ENCODE results near the gene C5orf52. TPM values are rescaled to one million over a fixed set of nuclear protein-coding genes. Genes with fewer than 3 reads are reported as not detected.

Gene C5orf52
- total and polyA plus RNA-seq, 2 donors (not counting 3 experiments of a cell fraction or from before 2014, with no cell fraction given) = not detected

- no peak overlapping the region for H3K9ac ChIP-seq (replicated peaks; ENCODE audit: extremely low read depth, insufficient read depth, low read length)
- H4K20me1 ChIP-seq (replicated peaks; ENCODE audit: control insufficient read depth, extremely low read depth, insufficient read depth, low read length) = no peaks in the 10 kb centered on the region
- H2AFZ ChIP-seq (ENCODE audit: low read depth, low read length) = no peak overlapping the region
- H3K27ac ChIP-seq (ENCODE audit: insufficient read depth, low read depth, low read length) = no peak overlapping the region
- no peak for TF ChIP-seq JUN (IDR thresholded peaks at IDR 0.05; ENCODE audit: borderline replicate concordance, insufficient read depth, insufficient read length, low read depth)
- TF ChIP-seq EZH2 (IDR thresholded peaks at IDR 0.05; ENCODE audit: borderline replicate concordance, low read depth, low read length, severe bottlenecking) = no peak
- ChIA-PET POLR2A (no interaction called here), CTCF (no interaction called here)
- intact Hi-C loops (cut with micrococcal nuclease) (no loop called here), dilution Hi-C loops (cut with MboI; ENCODE audit: extremely low pct_ligation_motif_present, low sequenced_read_pairs) (no loop called here)
- H3K79me2 ChIP-seq (ENCODE audit: control insufficient read depth, insufficient read depth, low read length) = no peaks in the 10 kb centered on the region
- no peaks in the 10 kb centered on the region for H3K36me3 ChIP-seq (ENCODE audit: control insufficient read depth in 2 of 2, extremely low read depth in 1 of 2, insufficient read depth in 2 of 2, low read length in 2 of 2)
- no peaks in the 10 kb centered on the region for H3K4me1 ChIP-seq (ENCODE audit: control insufficient read depth, extremely low read depth, insufficient read depth, low read length)
- FAIRE-seq = no peak
- no peaks in the 10 kb centered on the region for H3K9me1 ChIP-seq (replicated peaks; ENCODE audit: control insufficient read depth, extremely low read depth, insufficient read depth, low read length)
- DNase-seq (ENCODE audit: low read depth, low spot score) = no peak
- no TSS peak for BruUV-seq (replicated peaks)
- H3K4me2 ChIP-seq (ENCODE audit: insufficient read depth, low read length) = no peak overlapping the region
- H3K4me3 ChIP-seq (replicated peaks in 1 of 3; ENCODE audit: insufficient read depth in 1 of 3, low read depth in 1 of 3, low read length in 3 of 3) = no peak overlapping the region
- peaks cover 0 to under 1% of the 10 kb centered on the region in 2 experiments for H3K27me3 ChIP-seq (ENCODE audit: control insufficient read depth in 2 of 2, insufficient read depth in 2 of 2, low read length in 2 of 2)
- no peaks in the 10 kb centered on the region for H3K9me3 ChIP-seq (replicated peaks; ENCODE audit: control insufficient read depth, insufficient read depth, low read length)
Measured at GRCh38 chr5:157657516-157657915, 13.8 kb upstream of the C5orf52 start.

- Histone ChIP-seq H3K4me1 (ENCODE audit: control insufficient read depth, extremely low read depth, insufficient read depth, low read length) (no peaks in the 10 kb centered on the region), H3K27me3 (ENCODE audit: control insufficient read depth in 2 of 2, insufficient read depth in 2 of 2, low read length in 2 of 2) (peaks cover 0 to 2% of the 10 kb centered on the region in 2 experiments), H3K9ac (replicated peaks; ENCODE audit: extremely low read depth, insufficient read depth, low read length) (no peak overlapping the region), H3K9me1 (replicated peaks; ENCODE audit: control insufficient read depth, extremely low read depth, insufficient read depth, low read length) (no peaks in the 10 kb centered on the region), H3K4me2 (ENCODE audit: insufficient read depth, low read length) (no peak overlapping the region), H3K9me3 (replicated peaks; ENCODE audit: control insufficient read depth, insufficient read depth, low read length) (no peaks in the 10 kb centered on the region), H3K36me3 (ENCODE audit: control insufficient read depth in 2 of 2, extremely low read depth in 1 of 2, insufficient read depth in 2 of 2, low read length in 2 of 2) (no peaks in the 10 kb centered on the region), H3K27ac (ENCODE audit: insufficient read depth, low read depth, low read length) (no peak overlapping the region), H4K20me1 (replicated peaks; ENCODE audit: control insufficient read depth, extremely low read depth, insufficient read depth, low read length) (no peaks in the 10 kb centered on the region), H2AFZ (ENCODE audit: low read depth, low read length) (no peak overlapping the region), H3K4me3 (replicated peaks in 1 of 3; ENCODE audit: insufficient read depth in 1 of 3, low read depth in 1 of 3, low read length in 3 of 3) (no peak overlapping the region), H3K79me2 (ENCODE audit: control insufficient read depth, insufficient read depth, low read length) (no peaks in the 10 kb centered on the region)
- intact Hi-C loops (cut with micrococcal nuclease) = no loop called here
- no peak for TF ChIP-seq JUN (IDR thresholded peaks at IDR 0.05; ENCODE audit: borderline replicate concordance, insufficient read depth, insufficient read length, low read depth)
- TF ChIP-seq GATA2 (IDR thresholded peaks at IDR 0.05; ENCODE audit: insufficient read depth, insufficient read length, low read depth, low read length) = no peak
- TF ChIP-seq POLR2A (IDR thresholded peaks at IDR 0.05; ENCODE audit: low read depth, low read length) = no peak
- no peak for TF ChIP-seq POLR2AphosphoS5 (IDR thresholded peaks at IDR 0.05; ENCODE audit: insufficient read depth, low read depth, low read length)
- no peak for TF ChIP-seq FOS (IDR thresholded peaks at IDR 0.05; ENCODE audit: borderline replicate concordance, insufficient read depth, low read length)
- TF ChIP-seq MAX (IDR thresholded peaks at IDR 0.05; ENCODE audit: insufficient read depth, insufficient read length) = no peak
- no peak for TF ChIP-seq CTCF (IDR thresholded peaks at IDR 0.05; ENCODE audit: extremely low read depth in 1 of 2, insufficient read depth in 1 of 2, low read depth in 1 of 2, low read length in 2 of 2)
- TF ChIP-seq EZH2 (IDR thresholded peaks at IDR 0.05; ENCODE audit: borderline replicate concordance, low read depth, low read length, severe bottlenecking) = no peak
- no peak for TF ChIP-seq MYC (IDR thresholded peaks at IDR 0.05; ENCODE audit: low read depth, low read length)
- CTCF ChIA-PET = no interaction called here
- dilution Hi-C loops (cut with MboI; ENCODE audit: extremely low pct_ligation_motif_present, low sequenced_read_pairs) = no loop called here
- FAIRE-seq (no peak), DNase-seq (ENCODE audit: low read depth, low spot score) (no peak)
- POLR2A ChIA-PET = no interaction called here
- no TSS peak for BruUV-seq (replicated peaks)
Measured at GRCh38 chr5:157658893-157659292, 12.4 kb upstream of the C5orf52 start.
